GM23248 (cell line): ENCODE data around the gene MYH11.

Source experiments
- EZH2 ChIP-seq: fragments of 200-600 bp; sonication (generic); IDR thresholded peaks from 2 replicates; pipeline ENCODE4 v1.6.1; 2018; ENCODE audit warnings: antibody characterized with exemption, mild to moderate bottlenecking; ENCODE audit not compliant: insufficient read depth, poor library complexity, severe bottlenecking
- EZH2phosphoT487 ChIP-seq: fragments of 200-600 bp; sonication (generic); IDR thresholded peaks from 2 replicates; pipeline ENCODE4 v1.6.1; 2018; ENCODE audit warnings: antibody characterized with exemption, moderate library complexity, mild to moderate bottlenecking, low read depth; ENCODE audit not compliant: insufficient read depth

DNA sequence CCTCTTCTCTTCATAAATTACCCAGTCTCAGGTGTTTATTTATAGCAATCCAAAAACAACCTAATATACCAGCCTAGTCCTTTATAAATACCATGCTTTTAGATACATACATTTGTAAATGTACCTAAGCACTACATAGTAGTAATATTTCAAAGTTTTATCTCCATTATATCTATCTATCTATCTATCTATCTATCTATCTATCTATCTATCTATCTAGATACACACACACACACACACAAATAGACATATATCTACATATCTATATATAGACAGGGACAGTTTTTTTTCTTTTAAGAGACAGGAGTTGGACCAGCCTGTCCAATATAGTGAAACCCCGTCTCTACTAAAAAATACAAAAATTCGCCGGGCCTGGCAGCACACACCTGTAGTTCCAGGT is 25.7 kb upstream of the MYH11 start:
- no peak for TF ChIP-seq EZH2
- TF ChIP-seq EZH2phosphoT487, result no peak
